ENCODE results near the gene TMEM107.

DNA sequence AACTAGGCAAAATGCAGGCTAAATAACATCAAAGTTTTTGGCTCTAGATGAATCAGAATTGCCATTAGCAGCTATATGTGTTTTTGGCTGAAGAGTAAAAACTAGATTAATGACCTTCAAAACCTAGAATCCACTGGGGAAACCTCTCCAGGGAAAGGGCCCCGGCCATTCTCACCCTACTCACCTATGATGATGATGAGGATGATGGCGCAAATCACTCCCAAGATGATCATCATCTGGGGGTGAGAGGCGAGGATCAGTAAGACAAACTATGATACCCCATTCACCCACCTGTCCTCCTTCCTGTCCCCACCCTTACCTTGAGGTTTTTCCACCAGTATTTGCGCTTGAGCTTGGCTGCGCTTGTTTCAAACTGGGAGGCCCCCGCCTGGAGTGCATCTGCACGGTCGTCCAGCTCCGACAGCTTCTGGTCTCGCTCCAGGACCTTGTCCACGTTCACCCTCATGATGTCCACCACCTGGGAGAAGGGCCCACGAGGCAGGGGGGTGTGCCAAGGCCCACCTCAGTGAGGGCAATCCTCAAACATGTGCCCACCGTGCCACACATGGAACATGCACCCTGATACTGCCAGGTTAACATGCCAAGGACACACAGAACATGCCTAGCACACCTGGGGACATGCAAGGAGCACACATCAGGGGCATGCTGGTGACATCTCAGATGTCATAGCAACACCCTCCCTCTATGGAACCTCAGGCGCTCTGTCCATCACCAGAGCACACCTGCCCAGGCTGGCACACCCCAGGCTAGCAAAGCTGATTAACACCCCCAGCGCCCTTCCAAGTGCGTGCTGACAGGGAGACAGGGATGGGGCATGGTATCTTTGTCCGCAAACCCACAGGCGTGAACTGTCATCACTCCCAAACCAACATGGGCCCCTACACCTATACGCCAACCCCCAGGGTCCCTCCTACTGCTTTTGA is 14.6 kb downstream of the TMEM107 start:
- TF ChIP-seq, protein P1, sequence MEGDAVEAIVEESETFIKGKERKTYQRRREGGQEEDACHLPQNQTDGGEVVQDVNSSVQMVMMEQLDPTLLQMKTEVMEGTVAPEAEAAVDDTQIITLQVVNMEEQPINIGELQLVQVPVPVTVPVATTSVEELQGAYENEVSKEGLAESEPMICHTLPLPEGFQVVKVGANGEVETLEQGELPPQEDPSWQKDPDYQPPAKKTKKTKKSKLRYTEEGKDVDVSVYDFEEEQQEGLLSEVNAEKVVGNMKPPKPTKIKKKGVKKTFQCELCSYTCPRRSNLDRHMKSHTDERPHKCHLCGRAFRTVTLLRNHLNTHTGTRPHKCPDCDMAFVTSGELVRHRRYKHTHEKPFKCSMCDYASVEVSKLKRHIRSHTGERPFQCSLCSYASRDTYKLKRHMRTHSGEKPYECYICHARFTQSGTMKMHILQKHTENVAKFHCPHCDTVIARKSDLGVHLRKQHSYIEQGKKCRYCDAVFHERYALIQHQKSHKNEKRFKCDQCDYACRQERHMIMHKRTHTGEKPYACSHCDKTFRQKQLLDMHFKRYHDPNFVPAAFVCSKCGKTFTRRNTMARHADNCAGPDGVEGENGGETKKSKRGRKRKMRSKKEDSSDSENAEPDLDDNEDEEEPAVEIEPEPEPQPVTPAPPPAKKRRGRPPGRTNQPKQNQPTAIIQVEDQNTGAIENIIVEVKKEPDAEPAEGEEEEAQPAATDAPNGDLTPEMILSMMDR (IDR thresholded peaks at IDR 0.05; ENCODE audit: low read depth, low read length), result no peak
- no peak for TF ChIP-seq EZH2phosphoT487 (IDR thresholded peaks at IDR 0.05; ENCODE audit: low read depth)
